Hematopoietic multipotent progenitor cell (in vitro differentiated cells): ENCODE data around the gene DBN1. TPM values are rescaled to one million over a fixed set of nuclear protein-coding genes. Genes with fewer than 3 reads are reported as not detected.

Experiments
- DNase-seq, 3 donors: peaks; one replicate each; pipeline ENCODE4 v3.0.0-alpha.2; 2011 to 2015; ENCODE audit warnings: low read depth in 2 of 3, low spot score in 2 of 3
- total RNA-seq: library from RNA; depleted of rRNA; stranded (reverse); fragments of >200 nt; gene quantifications from one replicate; pipeline ENCODE4 v1.2.3, GENCODE V29; 2012

The DBN1 gene
- total RNA-seq, 1 donor = 28.5 TPM

GRCh38 chr5:177414481-177414880 is 59.0 kb downstream of the DBN1 start:
- DNase-seq = no peak

- no peak for DNase-seq
Measured at GRCh38 chr5:177412603-177413233, 60.7 kb downstream of the DBN1 start.

GRCh38 chr5:177410575-177410974 is 62.9 kb downstream of the DBN1 start:
- DNase-seq = no peak

- no peak for DNase-seq
Measured at GRCh38 chr5:177409043-177409801, 64.2 kb downstream of the DBN1 start, which contains the start of gene F12. F12 (minus strand) TSS chr5:177409564; CDS start chr5:177409527, 37 bp downstream.

Other genes with a start within 250 kb of the DBN1 start
- 32.6 TPM for gene RAB24, start 169.9 kb downstream of the DBN1 start, total RNA-seq
- 105 TPM for gene PRELID1, start 169.8 kb downstream of the DBN1 start, total RNA-seq
- 11.0 TPM for gene MXD3, start 161.7 kb downstream of the DBN1 start, total RNA-seq
- 423 TPM for gene LMAN2, start 122.0 kb downstream of the DBN1 start, total RNA-seq
- gene RGS14, start 115.7 kb downstream of the DBN1 start, total RNA-seq = 46.0 TPM
- gene SLC34A1, start 89.2 kb downstream of the DBN1 start, total RNA-seq = under 0.01 TPM
- gene PFN3, start 73.0 kb downstream of the DBN1 start, total RNA-seq = not detected
- gene F12, start 64.1 kb downstream of the DBN1 start, total RNA-seq = 3.2 TPM
- gene GRK6, start 47.0 kb downstream of the DBN1 start, total RNA-seq = 98.0 TPM
- gene PRR7, start 26.8 kb downstream of the DBN1 start, total RNA-seq = 30.7 TPM
- 21.3 TPM for gene PDLIM7, start 24.0 kb upstream of the DBN1 start, total RNA-seq
- 57.1 TPM for gene DOK3, start 36.2 kb upstream of the DBN1 start, total RNA-seq
- 166 TPM for gene DDX41, start 43.3 kb upstream of the DBN1 start, total RNA-seq
- 35.5 TPM for gene FAM193B, start 80.9 kb upstream of the DBN1 start, total RNA-seq
- 67.9 TPM for gene TMED9, start 118.6 kb upstream of the DBN1 start, total RNA-seq
- gene B4GALT7, start 126.5 kb upstream of the DBN1 start, total RNA-seq = 38.0 TPM